OCI-LY3 (cell line): Measurements from ENCODE around the gene ZNF740.

Experiments used
- H2AFZ ChIP-seq: fragments of 200-600, 300-600 bp; shearing (Covaris generic); 2 replicates; pipeline ENCODE4 v1.6.0; 2014; ENCODE audit warnings: antibody characterized with exemption, low read depth, low read length
- H3K27ac ChIP-seq: fragments of 200-600, 300-600 bp; sonication (generic); 2 replicates; pipeline ENCODE4 v1.5.1; 2014; ENCODE audit warnings: mild to moderate bottlenecking, low read length, moderate library complexity, mixed read lengths
- H3K27me3 ChIP-seq: fragments of 200-600, 300-600 bp; sonication (generic); 2 replicates; pipeline ENCODE4 v1.6.1; 2014; ENCODE audit warnings: low read depth, low read length, mixed read lengths
- H3K36me3 ChIP-seq: fragments of 200-600, 300-600 bp; sonication (generic); replicated peaks from 2 replicates; pipeline ENCODE3; 2014; ENCODE audit warnings: low read depth, low read length, mixed read lengths
- H3K4me1 ChIP-seq: fragments of 300-600, 200-600 bp; sonication (generic); 2 replicates; pipeline ENCODE4 v1.6.1; 2014; ENCODE audit warnings: low read length, mixed read lengths
- H3K4me2 ChIP-seq: fragments of 200-600, 300-600 bp; sonication (generic); 2 replicates; pipeline ENCODE4 v1.6.1; 2014; ENCODE audit warnings: low read length, mixed read lengths
- H3K4me3 ChIP-seq: fragments of 300-600, 200-600 bp; sonication (generic); 2 replicates; pipeline ENCODE4 v1.5.1; 2014; ENCODE audit warnings: antibody characterized with exemption, mild to moderate bottlenecking, low read length, moderate library complexity
- H3K79me2 ChIP-seq: fragments of 300-600, 200-600 bp; shearing (Covaris generic); 2 replicates; pipeline ENCODE4 v1.6.1; 2014; ENCODE audit warnings: mild to moderate bottlenecking, low read length, mixed read lengths
- H3K9ac ChIP-seq: fragments of 300-600, 200-600 bp; shearing (Covaris generic); 2 replicates; pipeline ENCODE4 v1.6.0; 2014; ENCODE audit warnings: mild to moderate bottlenecking, low read length, moderate library complexity
- H3K9me3 ChIP-seq: fragments of 200-600, 300-600 bp; shearing (Covaris generic); 2 replicates; pipeline ENCODE4 v1.6.1; 2014; ENCODE audit warnings: low read length, mixed read lengths; ENCODE audit not compliant: insufficient read depth
- H4K20me1 ChIP-seq: fragments of 200-600, 300-600 bp; sonication (generic); 2 replicates; pipeline ENCODE4 v1.6.1; 2016; ENCODE audit warnings: low read length, mixed read lengths; ENCODE audit not compliant: insufficient read depth
- CTCF ChIP-seq: fragments of 200-600, 300-600 bp; sonication (generic); IDR thresholded peaks from 2 replicates; pipeline ENCODE4 v1.5.1; 2014; ENCODE audit warnings: antibody characterized with exemption, low read length, low read depth
- EZH2phosphoT487 ChIP-seq: fragments of 200-600 bp; shearing (Covaris generic); IDR thresholded peaks from 2 replicates; pipeline ENCODE4 v1.6.1; 2018; ENCODE audit warnings: antibody characterized with exemption, mixed run types, low read depth

Gene ZNF740

GRCh38 chr12:53219956-53220693 is 39.6 kb downstream of the ZNF740 start:
- peak overlapping the region; percentile 41 for H3K27ac ChIP-seq
- TF ChIP-seq CTCF (no peak), EZH2phosphoT487 (no peak)
- H4K20me1 ChIP-seq = no peaks in the 10 kb centered on the region
- no peaks in the 10 kb centered on the region for H3K9me3 ChIP-seq
- no peaks in the 10 kb centered on the region for H3K79me2 ChIP-seq
- peak overlapping the region; percentile 97 for H3K4me2 ChIP-seq
- peak overlapping the region; percentile 69 for H3K9ac ChIP-seq
- peak overlapping the region; percentile 69; the same call in 1 of the 2 replicates for H2AFZ ChIP-seq
- H3K36me3 ChIP-seq = no peaks in the 10 kb centered on the region
- peaks cover 9% of the 10 kb centered on the region for H3K27me3 ChIP-seq
- peak overlapping the region; percentile 93 for H3K4me3 ChIP-seq
- peaks cover 11% of the 10 kb centered on the region for H3K4me1 ChIP-seq

- no peaks in the 10 kb centered on the region for H3K36me3 ChIP-seq
- H3K9me3 ChIP-seq = no peaks in the 10 kb centered on the region
- peak overlapping the region; percentile 93 for H3K9ac ChIP-seq
- H3K4me2 ChIP-seq = peak overlapping the region; percentile 97
- TF ChIP-seq CTCF (no peak), EZH2phosphoT487 (no peak)
- H3K4me3 ChIP-seq = peak overlapping the region; percentile 93
- H3K79me2 ChIP-seq = no peaks in the 10 kb centered on the region
- H4K20me1 ChIP-seq = no peaks in the 10 kb centered on the region
- H3K27ac ChIP-seq = peak overlapping the region; percentile 84
- H3K27me3 ChIP-seq = peaks cover 9% of the 10 kb centered on the region
- peaks cover 11% of the 10 kb centered on the region for H3K4me1 ChIP-seq
- peak overlapping the region; percentile 69; the same call in 1 of the 2 replicates for H2AFZ ChIP-seq
Observed at GRCh38 chr12:53220694-53221202, 40.2 kb downstream of the ZNF740 start.

GRCh38 chr12:53221203-53222080 is 40.9 kb downstream of the ZNF740 start:
- H3K27ac ChIP-seq = peak overlapping the region; percentile 84
- peak overlapping the region; percentile 93 for H3K4me3 ChIP-seq
- H3K4me1 ChIP-seq = peaks cover 11% of the 10 kb centered on the region

More at GRCh38 chr12:53221203-53222080, 40.9 kb downstream of the ZNF740 start:
- Histone ChIP-seq H3K27me3 (peaks cover 9% of the 10 kb centered on the region), H3K79me2 (no peaks in the 10 kb centered on the region), H3K9me3 (no peaks in the 10 kb centered on the region), H4K20me1 (no peaks in the 10 kb centered on the region), H2AFZ (peak overlapping the region; percentile 54; the same call in 1 of the 2 replicates), H3K9ac (peak overlapping the region; percentile 93), H3K4me2 (peak overlapping the region; percentile 97), H3K36me3 (no peaks in the 10 kb centered on the region)
- TF ChIP-seq CTCF (peak; percentile 46), EZH2phosphoT487 (no peak)
